Thoracic aorta (tissue), 2 donors: ENCODE data around the gene NKD1. TPM values are rescaled to one million over a fixed set of nuclear protein-coding genes. Genes with fewer than 3 reads are reported as not detected.

Source experiments
- ATAC-seq: fragments of 150-250 bp; one replicate; pipeline ENCODE4 v1.8.0; 2017; ENCODE audit warnings: low read depth; ENCODE audit not compliant: insufficient number of reproducible peaks, low FRiP score
- DNase-seq: peaks from one replicate; pipeline ENCODE4 v3.0.0-alpha.2; 2020; ENCODE audit warnings: low spot score
- H3K27ac ChIP-seq, 2 donors: fragments of 200-600 bp; sonication (generic); 1 replicate in 1 of 2; 2 replicates in 1 of 2; pipeline ENCODE4 v1.5.1; 2016; ENCODE audit warnings: mild to moderate bottlenecking in 2 of 2, moderate library complexity in 2 of 2
- H3K27me3 ChIP-seq: fragments of 200-600 bp; sonication (generic); replicated peaks from 2 replicates; pipeline ENCODE4 v1.6.0; 2016; ENCODE audit warnings: mild to moderate bottlenecking; ENCODE audit not compliant: insufficient read depth
- H3K36me3 ChIP-seq: fragments of 200-600 bp; sonication (generic); one replicate; pipeline ENCODE4 v1.5.1; 2016
- H3K4me1 ChIP-seq, 2 donors: fragments of 200-600 bp; sonication (generic); 1 replicate in 1 of 2; 2 replicates in 1 of 2; pipeline versions ENCODE4 v1.5.1 to v1.6.0; 2016; ENCODE audit warnings: low read depth in 2 of 2, mild to moderate bottlenecking in 1 of 2; ENCODE audit not compliant: control insufficient read depth in 1 of 2
- H3K4me3 ChIP-seq: fragments of 200-600 bp; sonication (generic); 2 replicates; pipeline ENCODE4 v1.5.1; 2016; ENCODE audit warnings: mild to moderate bottlenecking
- H3K9me3 ChIP-seq: fragments of 200-600 bp; sonication (generic); 2 replicates; pipeline ENCODE4 v1.5.1; 2016
- total RNA-seq, 2 donors: library from RNA; depleted of rRNA; stranded (reverse); fragments of >200 nt; gene quantifications; one replicate each; pipeline versions ENCODE4 v1.1.0 to v1.2.3, GENCODE V29; 2016
- TF ChIP-seq, protein P1 (sequence below): fragments of 200-600 bp; sonication (generic); IDR thresholded peaks from one replicate; pipeline ENCODE4 v1.5.1; 2019; ENCODE audit warnings: antibody characterized with exemption

NKD1 gene
- total RNA-seq, 2 donors from 2014 or later, result 30.2 to 41.7 TPM

DNA sequence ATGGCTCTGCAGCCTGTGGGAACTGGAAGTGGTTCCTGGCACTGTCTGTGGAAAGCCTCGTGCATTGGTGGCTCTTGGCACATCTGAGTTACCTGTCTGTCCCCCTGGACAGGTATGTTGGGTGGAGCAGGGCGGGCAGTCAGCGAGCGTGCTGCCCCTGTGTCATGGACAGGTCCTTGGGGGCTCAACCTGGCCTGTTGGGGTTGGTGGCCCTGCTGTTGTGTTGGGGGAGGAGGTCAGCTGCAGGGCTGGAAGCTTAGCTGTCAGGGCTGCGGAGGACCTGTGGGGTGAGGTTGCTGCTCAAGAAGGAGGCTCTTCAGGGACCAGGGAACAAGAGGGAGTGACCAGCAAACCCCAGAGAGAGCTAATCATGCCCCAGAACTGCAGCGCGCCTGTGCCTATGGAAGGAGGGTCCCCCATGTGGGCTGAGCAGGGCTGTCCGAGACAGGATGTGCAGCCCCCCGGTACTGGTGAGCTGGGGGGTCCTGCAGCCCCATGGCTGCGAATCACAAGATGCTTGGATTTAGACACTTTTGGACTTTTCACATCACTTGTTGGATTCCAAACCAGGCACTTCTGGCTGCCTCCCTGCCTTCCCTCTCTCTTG is 7.2 kb downstream of the NKD1 start:
- Histone ChIP-seq H3K4me3 (peak overlapping the region; percentile 42), H3K27me3 (no peaks in the 10 kb centered on the region), H3K27ac (peak overlapping the region; percentile 67 to 74), H3K4me1 (peaks cover 29 to 77% of the 10 kb centered on the region in 2 donors), H3K9me3 (no peaks in the 10 kb centered on the region), H3K36me3 (peaks cover 14% of the 10 kb centered on the region)
- TF ChIP-seq, protein P1, sequence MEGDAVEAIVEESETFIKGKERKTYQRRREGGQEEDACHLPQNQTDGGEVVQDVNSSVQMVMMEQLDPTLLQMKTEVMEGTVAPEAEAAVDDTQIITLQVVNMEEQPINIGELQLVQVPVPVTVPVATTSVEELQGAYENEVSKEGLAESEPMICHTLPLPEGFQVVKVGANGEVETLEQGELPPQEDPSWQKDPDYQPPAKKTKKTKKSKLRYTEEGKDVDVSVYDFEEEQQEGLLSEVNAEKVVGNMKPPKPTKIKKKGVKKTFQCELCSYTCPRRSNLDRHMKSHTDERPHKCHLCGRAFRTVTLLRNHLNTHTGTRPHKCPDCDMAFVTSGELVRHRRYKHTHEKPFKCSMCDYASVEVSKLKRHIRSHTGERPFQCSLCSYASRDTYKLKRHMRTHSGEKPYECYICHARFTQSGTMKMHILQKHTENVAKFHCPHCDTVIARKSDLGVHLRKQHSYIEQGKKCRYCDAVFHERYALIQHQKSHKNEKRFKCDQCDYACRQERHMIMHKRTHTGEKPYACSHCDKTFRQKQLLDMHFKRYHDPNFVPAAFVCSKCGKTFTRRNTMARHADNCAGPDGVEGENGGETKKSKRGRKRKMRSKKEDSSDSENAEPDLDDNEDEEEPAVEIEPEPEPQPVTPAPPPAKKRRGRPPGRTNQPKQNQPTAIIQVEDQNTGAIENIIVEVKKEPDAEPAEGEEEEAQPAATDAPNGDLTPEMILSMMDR, result no peak
- DNase-seq, result no peak
- no peak for ATAC-seq

DNA sequence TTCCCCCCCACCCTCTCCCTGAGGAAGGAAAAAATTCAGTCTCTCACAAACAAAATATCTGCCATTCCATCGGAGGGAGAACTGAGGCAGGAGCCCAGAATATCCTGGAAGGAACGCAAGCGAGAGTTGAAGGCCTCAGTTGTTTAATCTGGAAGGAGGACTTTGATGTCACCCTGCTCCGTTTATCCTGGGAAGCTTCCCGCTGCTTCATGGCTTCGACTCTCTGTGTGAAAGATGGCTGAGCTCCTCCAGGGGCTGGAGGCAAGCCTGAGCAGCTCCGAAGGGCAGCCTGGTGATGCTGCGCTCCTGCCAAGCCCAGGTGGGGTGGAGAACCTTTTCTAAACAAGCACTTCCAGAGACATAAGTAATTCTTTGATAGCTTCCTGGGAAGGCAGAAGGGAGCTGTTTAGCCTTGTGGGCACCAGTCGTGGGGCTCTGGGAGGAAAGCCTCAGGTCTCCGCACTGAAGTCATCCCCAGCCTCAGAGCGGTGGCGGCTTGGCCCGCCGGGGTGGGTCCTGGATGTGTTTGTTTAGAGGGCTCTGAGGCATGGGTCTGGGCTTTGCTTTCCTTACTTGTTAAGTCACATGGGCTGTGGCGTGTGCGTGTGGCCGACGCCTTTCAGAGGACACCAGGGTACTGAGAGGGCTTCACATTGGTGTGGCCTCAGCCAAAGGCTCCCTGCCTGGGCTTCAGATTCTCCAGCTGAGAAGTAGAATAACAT is 7.9 kb downstream of the NKD1 start:
- no peaks in the 10 kb centered on the region for H3K9me3 ChIP-seq
- DNase-seq, result no peak
- no peaks in the 10 kb centered on the region for H3K27me3 ChIP-seq
- H3K36me3 ChIP-seq, result peaks cover 19% of the 10 kb centered on the region
- H3K4me1 ChIP-seq, result peaks cover 25 to 74% of the 10 kb centered on the region in 2 donors
- ATAC-seq, result no peak
- peak overlapping the region; percentile 67 to 74 for H3K27ac ChIP-seq
- H3K4me3 ChIP-seq, result peak overlapping the region; percentile 42
- TF ChIP-seq, protein P1, result no peak

DNA sequence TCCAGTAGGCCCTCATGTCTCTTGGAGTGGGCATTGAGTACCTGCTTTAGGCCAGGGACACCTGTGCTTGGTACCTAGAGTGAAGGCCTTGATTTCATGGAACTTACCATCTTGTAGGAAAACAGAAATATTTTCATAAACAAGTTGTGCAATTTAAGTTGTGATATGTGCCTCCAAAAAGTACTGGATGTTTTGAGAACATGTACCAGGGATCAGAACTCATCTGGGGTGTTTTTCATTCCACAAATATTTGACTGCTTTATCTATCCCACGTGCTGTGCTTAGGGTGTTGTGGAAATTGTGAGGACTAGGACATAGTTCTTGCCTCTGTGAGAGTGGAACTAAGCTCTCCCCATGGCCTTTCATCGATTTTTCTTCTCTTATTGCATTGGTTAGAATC is 8.8 kb downstream of the NKD1 start:
- no peak for DNase-seq
- H3K36me3 ChIP-seq, result peaks cover 25% of the 10 kb centered on the region
- H3K4me1 ChIP-seq, result peaks cover 21 to 65% of the 10 kb centered on the region in 2 donors
- TF ChIP-seq, protein P1, result no peak
- peak overlapping the region in 1 of 2 donors; percentile 67 for H3K27ac ChIP-seq
- no peak for ATAC-seq
- H3K9me3 ChIP-seq, result no peaks in the 10 kb centered on the region
- H3K4me3 ChIP-seq, result no peak overlapping the region
- H3K27me3 ChIP-seq, result no peaks in the 10 kb centered on the region

DNA sequence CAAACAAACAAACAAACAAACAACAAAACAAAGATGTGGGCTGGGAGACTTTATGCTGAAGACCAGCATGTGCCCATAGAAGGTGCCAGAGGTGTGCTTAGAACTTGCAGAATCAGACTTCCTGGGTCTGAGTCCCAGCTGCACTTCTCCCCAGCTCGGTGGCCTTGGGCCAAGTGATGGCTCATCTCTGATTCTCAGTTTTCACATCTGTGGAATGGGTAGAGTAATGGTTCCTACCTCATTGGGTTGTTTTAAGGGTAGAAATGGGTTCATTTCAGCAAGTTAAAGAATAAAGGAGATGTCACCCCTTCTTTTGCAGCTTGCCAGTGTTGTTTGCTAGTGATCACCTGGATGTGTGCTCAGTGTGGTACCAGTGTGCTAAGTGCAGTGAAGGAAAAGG is 10.7 kb downstream of the NKD1 start:
- Histone ChIP-seq H3K4me1 (peaks cover 19 to 46% of the 10 kb centered on the region in 2 donors), H3K4me3 (no peak overlapping the region), H3K36me3 (peaks cover 25% of the 10 kb centered on the region), H3K27ac (no peak overlapping the region), H3K27me3 (no peaks in the 10 kb centered on the region), H3K9me3 (no peaks in the 10 kb centered on the region)
- DNase-seq (no peak), ATAC-seq (no peak)
- TF ChIP-seq, protein P1, result no peak

DNA sequence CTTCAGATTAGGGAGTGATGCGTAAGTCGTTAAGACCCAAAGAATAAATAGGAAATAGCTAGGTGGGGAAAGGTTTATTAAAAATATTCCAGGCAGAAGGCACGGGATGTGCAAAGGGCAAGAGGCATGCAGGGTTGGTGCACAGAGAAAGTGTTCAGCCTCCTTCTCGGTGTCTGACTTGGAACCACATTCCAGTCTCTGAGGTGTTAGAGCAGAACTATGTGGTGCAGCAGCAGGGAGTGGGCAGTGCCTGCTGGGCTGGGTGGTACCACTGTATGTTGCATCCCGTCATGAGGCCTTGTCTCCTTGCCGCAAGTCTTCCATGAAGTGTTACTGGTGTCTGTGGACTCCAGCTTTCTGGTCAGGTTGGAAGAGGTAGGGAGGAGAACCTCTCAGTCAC is 11.1 kb downstream of the NKD1 start:
- ATAC-seq (no peak), DNase-seq (no peak)
- H3K27ac ChIP-seq, result no peak overlapping the region
- no peaks in the 10 kb centered on the region for H3K27me3 ChIP-seq
- no peak overlapping the region for H3K4me3 ChIP-seq
- H3K4me1 ChIP-seq, result peaks cover 19 to 46% of the 10 kb centered on the region in 2 donors
- H3K36me3 ChIP-seq, result peaks cover 25% of the 10 kb centered on the region
- H3K9me3 ChIP-seq, result no peaks in the 10 kb centered on the region
- TF ChIP-seq, protein P1, result no peak
